Measurements from ENCODE around the gene PTPRF.

- TF ChIP-seq CTCF (IDR thresholded peaks at IDR 0.05) (no peak), POLR2A (IDR thresholded peaks at IDR 0.05) (no peak)
Measured at GRCh38 chr1:43591181-43591580, 60.5 kb downstream of the PTPRF start.
